Neural crest cell (in vitro differentiated cells): ENCODE data around the gene GPR18. TPM values are rescaled to one million over a fixed set of nuclear protein-coding genes. Genes with fewer than 3 reads are reported as not detected.

Experiments
- DNase-seq: peaks from one replicate; pipeline ENCODE4 v3.0.0; 2021; ENCODE audit warnings: low read depth, mixed read lengths, low spot score
- H3K27ac Mint-ChIP-seq: one replicate; pipeline ENCODE4 v1.8.0; 2021; ENCODE audit warnings: mild to moderate bottlenecking, mixed read lengths; ENCODE audit not compliant: unreplicated experiment
- H3K27me3 Mint-ChIP-seq: 2 replicates; pipeline ENCODE4 v1.8.0; 2021; ENCODE audit warnings: low read depth, mild to moderate bottlenecking, mixed read lengths
- H3K36me3 Mint-ChIP-seq: 2 replicates; pipeline ENCODE4 v1.8.0; 2021; ENCODE audit warnings: low read depth, mild to moderate bottlenecking, mixed read lengths
- H3K4me1 Mint-ChIP-seq: 2 replicates; pipeline ENCODE4 v1.8.0; 2021; ENCODE audit warnings: mixed read lengths
- H3K4me3 Mint-ChIP-seq: one replicate; pipeline ENCODE4 v1.8.0; 2021; ENCODE audit warnings: mild to moderate bottlenecking, mixed read lengths
- H3K9me3 Mint-ChIP-seq: 2 replicates; pipeline ENCODE4 v1.8.0; 2021; ENCODE audit warnings: mixed read lengths
- CTCF ChIP-seq: fragments of 200-600 bp; sonication (generic); conservative IDR thresholded peaks from 2 replicates; pipeline ENCODE4 v1.5.0; 2021; ENCODE audit warnings: antibody characterized with exemption, mild to moderate bottlenecking
- total RNA-seq: library from RNA; stranded (reverse); gene quantifications from 2 replicates; pipeline ENCODE4 v1.2.1, GENCODE V29; 2021

GPR18 gene
- total RNA-seq, 1 donor from 2014 or later: not detected

DNA sequence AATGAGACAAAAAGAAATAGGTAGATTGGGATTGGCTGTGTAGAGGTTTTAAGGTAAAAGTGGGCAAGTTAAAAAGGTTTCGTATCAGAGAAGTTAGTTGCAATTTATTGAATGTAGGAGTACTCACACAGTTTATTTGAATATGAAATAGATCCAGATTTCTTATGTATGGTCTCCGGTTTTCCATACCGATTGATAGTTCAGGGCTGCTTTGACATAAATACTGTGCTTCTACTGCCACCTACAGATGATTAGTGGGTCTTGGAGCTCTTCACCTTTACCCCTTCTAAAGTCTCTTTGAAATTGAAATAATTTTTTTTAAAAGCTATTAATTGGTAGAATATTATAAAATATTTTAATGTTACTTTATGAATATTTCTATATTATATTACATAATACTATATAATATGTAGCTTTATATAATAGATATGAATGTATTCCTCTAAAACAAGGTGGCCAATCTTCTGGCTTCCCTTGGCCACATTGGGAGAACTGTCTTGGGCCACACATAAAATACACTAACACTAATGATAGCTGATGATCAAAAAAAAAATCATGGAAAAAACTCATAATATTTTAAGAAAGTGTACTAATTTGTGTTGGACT lies 7.7 kb upstream of the GPR18 start:
- H3K4me1 Mint-ChIP-seq: peaks cover 11% of the 10 kb centered on the region
- no peak for DNase-seq
- H3K27ac Mint-ChIP-seq: no peak overlapping the region
- H3K36me3 Mint-ChIP-seq: no peaks in the 10 kb centered on the region
- peak; percentile 78 for TF ChIP-seq CTCF
- H3K9me3 Mint-ChIP-seq: no peaks in the 10 kb centered on the region
- H3K27me3 Mint-ChIP-seq: no peaks in the 10 kb centered on the region
- H3K4me3 Mint-ChIP-seq: no peak overlapping the region

GRCh38 chr13:99265162-99265800 lies 7.1 kb upstream of the GPR18 start:
- Mint-ChIP-seq H3K27me3 (no peaks in the 10 kb centered on the region), H3K4me3 (no peak overlapping the region), H3K4me1 (peaks cover 16% of the 10 kb centered on the region), H3K27ac (no peak overlapping the region), H3K9me3 (no peaks in the 10 kb centered on the region), H3K36me3 (no peaks in the 10 kb centered on the region)
- DNase-seq: no peak
- TF ChIP-seq CTCF: no peak

- H3K27me3 Mint-ChIP-seq: no peaks in the 10 kb centered on the region
- H3K9me3 Mint-ChIP-seq: no peaks in the 10 kb centered on the region
- no peak overlapping the region for H3K27ac Mint-ChIP-seq
- TF ChIP-seq CTCF: no peak
- peaks cover 21% of the 10 kb centered on the region for H3K4me1 Mint-ChIP-seq
- no peaks in the 10 kb centered on the region for H3K36me3 Mint-ChIP-seq
- no peak for DNase-seq
- no peak overlapping the region for H3K4me3 Mint-ChIP-seq
Measured at GRCh38 chr13:99264051-99264450, 5.9 kb upstream of the GPR18 start.

- H3K27ac Mint-ChIP-seq: no peak overlapping the region
- no peaks in the 10 kb centered on the region for H3K36me3 Mint-ChIP-seq
- H3K27me3 Mint-ChIP-seq: no peaks in the 10 kb centered on the region
- peaks cover 24% of the 10 kb centered on the region for H3K4me1 Mint-ChIP-seq
- no peak overlapping the region for H3K4me3 Mint-ChIP-seq
- no peak for TF ChIP-seq CTCF
- no peaks in the 10 kb centered on the region for H3K9me3 Mint-ChIP-seq
- DNase-seq: no peak
Measured at GRCh38 chr13:99263126-99263785, 5.1 kb upstream of the GPR18 start.

DNA sequence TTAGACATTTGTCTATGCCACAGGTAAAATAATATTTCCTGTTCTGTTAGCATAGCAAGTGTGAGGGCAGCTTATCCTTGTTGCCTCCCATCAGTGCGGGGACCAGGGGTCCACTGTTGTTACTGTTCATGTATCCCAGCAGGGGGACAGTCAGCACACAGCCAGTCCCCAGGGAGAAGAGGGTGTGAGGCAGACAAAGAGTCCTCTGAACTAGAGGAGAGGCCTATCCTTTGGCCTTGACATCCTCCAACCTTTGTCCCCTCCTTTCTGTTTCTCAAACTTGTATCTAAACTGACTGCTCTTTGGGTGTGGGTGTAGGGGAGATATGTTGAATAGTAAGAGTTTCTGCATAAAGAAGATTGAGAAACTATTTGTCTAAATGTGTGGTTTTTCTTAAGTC lies 2.9 kb upstream of the GPR18 start:
- no peaks in the 10 kb centered on the region for H3K9me3 Mint-ChIP-seq
- no peak for TF ChIP-seq CTCF
- H3K27ac Mint-ChIP-seq: no peak overlapping the region
- H3K4me3 Mint-ChIP-seq: no peak overlapping the region
- H3K27me3 Mint-ChIP-seq: no peaks in the 10 kb centered on the region
- peaks cover 29% of the 10 kb centered on the region for H3K4me1 Mint-ChIP-seq
- H3K36me3 Mint-ChIP-seq: no peaks in the 10 kb centered on the region
- no peak for DNase-seq
